GM12872 (cell line): ENCODE data around the gene TEFM.

Source experiments
- CTCF ChIP-seq: IDR thresholded peaks from 3 replicates; pipeline ENCODE4 v1.5.1; 2011; ENCODE audit warnings: low read depth, mild to moderate bottlenecking, low read length, moderate library complexity; ENCODE audit not compliant: insufficient read depth

TEFM gene

GRCh38 chr17:30906101-30906911 is at the start of gene TEFM:
TEFM (minus strand) TSS chr17:30906238; CDS start chr17:30906198, 40 bp downstream.
- TF ChIP-seq CTCF, result no peak

- TF ChIP-seq CTCF, result no peak
Measured at GRCh38 chr17:30954046-30954830, 48.2 kb upstream of the TEFM start.

DNA sequence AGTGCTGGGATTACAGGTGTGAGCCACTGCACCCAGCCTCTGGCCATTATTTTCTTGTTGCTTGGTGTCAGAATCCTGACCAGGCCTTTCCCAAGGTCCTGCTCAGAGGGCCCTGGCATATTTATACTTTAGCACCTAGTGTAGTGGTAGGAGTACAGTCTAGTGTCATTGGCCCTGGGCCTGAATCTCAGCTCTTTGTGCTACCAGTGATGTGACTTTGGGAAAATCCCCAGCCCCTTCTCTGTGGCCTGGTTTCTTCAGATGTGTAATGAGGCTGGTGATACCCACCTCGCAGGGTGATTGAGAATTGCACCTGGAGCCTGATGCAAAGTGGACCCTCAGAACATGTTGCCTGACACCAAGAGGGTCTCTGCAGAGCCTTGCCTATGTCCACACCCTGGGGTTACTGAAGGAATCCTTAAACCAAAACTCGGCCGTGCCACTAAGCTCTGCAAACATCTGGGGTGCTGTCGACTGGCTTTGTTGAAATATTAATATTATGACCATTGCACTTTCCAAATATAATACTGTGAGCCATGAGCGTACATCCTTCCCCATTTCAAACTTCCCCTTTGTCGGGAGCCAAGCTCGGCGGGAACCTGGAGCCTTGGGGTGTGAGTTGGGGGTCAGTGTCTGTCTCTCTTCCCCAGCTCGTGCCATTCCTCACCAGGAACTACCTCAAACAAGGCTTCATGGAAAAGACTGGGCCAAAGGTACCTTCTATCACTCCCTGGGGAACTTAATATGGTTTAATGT is 46.8 kb upstream of the TEFM start:
- TF ChIP-seq CTCF, result no peak

- no peak for TF ChIP-seq CTCF
Measured at GRCh38 chr17:30950669-30951399, 44.8 kb upstream of the TEFM start.

DNA sequence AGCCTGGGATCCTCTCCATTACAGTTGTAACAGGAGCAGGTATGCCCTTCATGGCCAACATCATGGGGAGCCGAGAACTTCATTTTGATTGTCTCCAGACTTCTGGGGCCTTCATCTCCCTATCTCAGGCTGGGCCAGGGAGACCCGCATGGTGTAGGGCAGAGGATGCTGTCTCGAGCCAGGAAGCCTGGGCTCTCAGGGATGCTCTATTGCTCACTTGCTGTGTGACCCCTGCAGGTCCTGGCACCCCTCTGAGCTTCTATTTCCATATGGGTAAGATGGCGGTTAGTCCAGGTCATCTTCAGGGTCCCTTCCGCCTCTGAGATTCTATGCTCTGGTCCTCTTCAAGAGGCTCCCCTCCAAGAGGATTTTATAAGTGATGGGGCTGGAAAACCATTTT is 44.2 kb upstream of the TEFM start:
- no peak for TF ChIP-seq CTCF

- TF ChIP-seq CTCF, result no peak
Measured at GRCh38 chr17:30947796-30948195, 41.8 kb upstream of the TEFM start.
